OCI-LY3 (cell line): ENCODE data around the gene SYF2.

ENCODE experiments used
- EZH2phosphoT487 ChIP-seq: fragments of 200-600 bp; shearing (Covaris generic); IDR thresholded peaks from 2 replicates; pipeline ENCODE4 v1.6.1; 2018; ENCODE audit warnings: antibody characterized with exemption, mixed run types, low read depth
- TF ChIP-seq, protein P1 (sequence below): fragments of 200-600, 300-600 bp; sonication (generic); IDR thresholded peaks from 2 replicates; pipeline ENCODE4 v1.5.1; 2014; ENCODE audit warnings: antibody characterized with exemption, low read length, low read depth

DNA sequence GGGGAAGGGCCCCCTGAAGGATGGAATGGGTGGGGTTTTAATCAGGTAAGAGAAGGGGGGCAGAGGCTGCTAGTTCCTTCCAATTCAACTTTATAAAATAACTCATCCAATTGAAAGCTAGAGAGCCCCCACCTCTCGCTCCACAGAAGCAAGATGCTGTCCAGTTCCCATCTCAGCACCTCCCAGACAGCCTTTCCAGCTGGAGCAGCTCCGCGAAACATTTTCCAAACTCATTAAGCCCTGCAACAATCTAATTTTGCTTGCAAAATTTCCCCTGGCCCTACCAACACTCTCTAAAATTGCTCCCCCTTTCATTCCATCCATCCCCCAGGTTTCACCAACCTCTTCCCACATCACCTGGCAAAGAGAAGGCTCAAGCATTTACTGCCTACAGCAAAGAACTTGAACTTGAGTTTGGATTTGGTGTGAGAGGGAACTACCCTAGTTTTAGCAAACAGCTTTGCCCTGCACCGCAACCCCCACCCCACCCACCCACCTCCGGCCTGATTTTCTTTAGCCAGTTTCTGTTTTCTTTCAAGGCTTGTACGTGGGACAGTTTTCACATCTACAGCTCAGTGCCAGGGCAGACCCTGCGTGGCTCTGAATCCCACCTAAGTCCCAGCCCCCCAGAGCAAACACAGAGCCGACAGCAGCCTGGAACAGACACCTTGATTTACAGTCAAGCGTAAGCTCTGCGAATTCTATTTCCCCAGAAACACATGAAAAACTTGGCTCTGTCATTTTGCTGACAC lies 46.7 kb downstream of the SYF2 start:
- TF ChIP-seq, protein P1, sequence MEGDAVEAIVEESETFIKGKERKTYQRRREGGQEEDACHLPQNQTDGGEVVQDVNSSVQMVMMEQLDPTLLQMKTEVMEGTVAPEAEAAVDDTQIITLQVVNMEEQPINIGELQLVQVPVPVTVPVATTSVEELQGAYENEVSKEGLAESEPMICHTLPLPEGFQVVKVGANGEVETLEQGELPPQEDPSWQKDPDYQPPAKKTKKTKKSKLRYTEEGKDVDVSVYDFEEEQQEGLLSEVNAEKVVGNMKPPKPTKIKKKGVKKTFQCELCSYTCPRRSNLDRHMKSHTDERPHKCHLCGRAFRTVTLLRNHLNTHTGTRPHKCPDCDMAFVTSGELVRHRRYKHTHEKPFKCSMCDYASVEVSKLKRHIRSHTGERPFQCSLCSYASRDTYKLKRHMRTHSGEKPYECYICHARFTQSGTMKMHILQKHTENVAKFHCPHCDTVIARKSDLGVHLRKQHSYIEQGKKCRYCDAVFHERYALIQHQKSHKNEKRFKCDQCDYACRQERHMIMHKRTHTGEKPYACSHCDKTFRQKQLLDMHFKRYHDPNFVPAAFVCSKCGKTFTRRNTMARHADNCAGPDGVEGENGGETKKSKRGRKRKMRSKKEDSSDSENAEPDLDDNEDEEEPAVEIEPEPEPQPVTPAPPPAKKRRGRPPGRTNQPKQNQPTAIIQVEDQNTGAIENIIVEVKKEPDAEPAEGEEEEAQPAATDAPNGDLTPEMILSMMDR = no peak
- TF ChIP-seq EZH2phosphoT487 = no peak
